H9 (cell line): ENCODE measurements around the gene SLC16A10. TPM values are rescaled to one million over a fixed set of nuclear protein-coding genes. Genes with fewer than 3 reads are reported as not detected.

Experiments used
- DNase-seq: peaks from one replicate; pipeline ENCODE4 v3.0.0-alpha.2; 2017
- H2AFZ ChIP-seq: one replicate; pipeline ENCODE4 v1.6.1; 2013; ENCODE audit warnings: mild to moderate bottlenecking, low read length, control low read depth, moderate library complexity
- H2AK5ac ChIP-seq: 2 replicates; pipeline ENCODE4 v1.6.1; 2013; ENCODE audit warnings: low read length, control low read depth, mixed read lengths; ENCODE audit not compliant: insufficient read length
- H2BK120ac ChIP-seq: one replicate; pipeline ENCODE4 v1.6.1; 2013; ENCODE audit warnings: low read depth, mild to moderate bottlenecking, low read length, control low read depth, inconsistent platforms; ENCODE audit not compliant: poor library complexity, severe bottlenecking
- H2BK12ac ChIP-seq: 2 replicates; pipeline ENCODE4 v1.6.1; 2013; ENCODE audit warnings: low read length, control low read depth, mixed read lengths, low read depth; ENCODE audit not compliant: insufficient read length
- H2BK15ac ChIP-seq: 2 replicates; pipeline ENCODE4 v1.6.1; 2013; ENCODE audit warnings: low read depth, low read length, control low read depth
- H2BK20ac ChIP-seq: one replicate; pipeline ENCODE4 v1.6.1; 2013; ENCODE audit warnings: low read depth, mild to moderate bottlenecking, low read length, control low read depth, inconsistent platforms; ENCODE audit not compliant: poor library complexity, severe bottlenecking
- H2BK5ac ChIP-seq: 2 replicates; pipeline ENCODE4 v1.6.1; 2013; ENCODE audit warnings: low read length, control low read depth, mixed read lengths; ENCODE audit not compliant: insufficient read length
- H3K14ac ChIP-seq: 2 replicates; pipeline ENCODE4 v1.6.1; 2013; ENCODE audit warnings: low read length, control low read depth; ENCODE audit not compliant: insufficient read depth
- H3K18ac ChIP-seq: 2 replicates; pipeline ENCODE4 v1.6.1; 2013; ENCODE audit warnings: low read depth, mild to moderate bottlenecking, mixed read lengths, low read length, control low read depth; ENCODE audit not compliant: insufficient read length
- H3K23ac ChIP-seq: 2 replicates; pipeline ENCODE4 v1.6.1; 2013; ENCODE audit warnings: low read length, control low read depth, mixed read lengths, low read depth; ENCODE audit not compliant: insufficient read length
- H3K23me2 ChIP-seq: 2 replicates; pipeline ENCODE4 v1.6.1; 2013; ENCODE audit warnings: low read depth, mild to moderate bottlenecking, mixed read lengths, low read length, control low read depth; ENCODE audit not compliant: insufficient read length, poor library complexity, severe bottlenecking
- H3K27ac ChIP-seq: 2 replicates; pipeline ENCODE4 v1.5.1; 2013; ENCODE audit warnings: low read length, control low read depth, mixed read lengths, low read depth; ENCODE audit not compliant: insufficient read length
- H3K27me3 ChIP-seq: 2 replicates; pipeline ENCODE4 v1.6.1; 2013; ENCODE audit warnings: low read length, control low read depth, inconsistent platforms; ENCODE audit not compliant: insufficient read depth
- H3K4ac ChIP-seq: 2 replicates; pipeline ENCODE4 v1.6.1; 2013; ENCODE audit warnings: low read depth, mild to moderate bottlenecking, control low read depth, inconsistent platforms, low read length, moderate library complexity
- H3K4me1 ChIP-seq: 2 replicates; pipeline ENCODE4 v1.6.1; 2013; ENCODE audit warnings: low read length, control low read depth, inconsistent platforms; ENCODE audit not compliant: insufficient read depth
- H3K4me2 ChIP-seq: 2 replicates; pipeline ENCODE4 v1.6.1; 2013; ENCODE audit warnings: low read length, control low read depth, mixed read lengths; ENCODE audit not compliant: insufficient read length, insufficient read depth
- H3K56ac ChIP-seq: 2 replicates; pipeline ENCODE4 v1.6.1; 2013; ENCODE audit warnings: low read depth, mild to moderate bottlenecking, mixed read lengths, low read length, control low read depth; ENCODE audit not compliant: insufficient read length
- H3K79me1 ChIP-seq: 2 replicates; pipeline ENCODE4 v1.6.1; 2013; ENCODE audit warnings: low read depth, mild to moderate bottlenecking, moderate library complexity, low read length, control low read depth, inconsistent platforms; ENCODE audit not compliant: insufficient read depth, poor library complexity, severe bottlenecking
- H3K79me2 ChIP-seq: 2 replicates; pipeline ENCODE4 v1.6.1; 2013; ENCODE audit warnings: low read length, control low read depth, inconsistent platforms; ENCODE audit not compliant: insufficient read depth
- H3K9ac ChIP-seq: 2 replicates; pipeline ENCODE4 v1.6.1; 2013; ENCODE audit warnings: low read length, control low read depth, mixed read lengths; ENCODE audit not compliant: insufficient read length; ENCODE audit errors: extremely low read depth
- H3K9me3 ChIP-seq: one replicate; pipeline ENCODE4 v1.6.1; 2013; ENCODE audit warnings: low read depth, low read length, inconsistent platforms; ENCODE audit not compliant: control insufficient read depth
- H3T11ph ChIP-seq: one replicate; pipeline ENCODE4 v1.6.1; 2013; ENCODE audit warnings: mild to moderate bottlenecking, low read length, control low read depth, inconsistent platforms
- H4K20me1 ChIP-seq: one replicate; pipeline ENCODE4 v1.6.1; 2013; ENCODE audit not compliant: control insufficient read depth, insufficient read length, insufficient read depth
- H4K5ac ChIP-seq: 2 replicates; pipeline ENCODE4 v1.6.1; 2013; ENCODE audit warnings: low read depth, mild to moderate bottlenecking, mixed read lengths, low read length, control low read depth; ENCODE audit not compliant: insufficient read length
- H4K8ac ChIP-seq: replicated peaks from 2 replicates; pipeline ENCODE4 v1.6.1; 2013; ENCODE audit warnings: low read length, control low read depth, mixed read lengths, low read depth; ENCODE audit not compliant: insufficient read length
- H4K91ac ChIP-seq: 2 replicates; pipeline ENCODE4 v1.6.1; 2013; ENCODE audit warnings: low read depth, mild to moderate bottlenecking, moderate library complexity, mixed read lengths, low read length, control low read depth; ENCODE audit not compliant: insufficient read length
- H3K27ac Mint-ChIP-seq, 3 experiments: 2 replicates in 2 of 3; 3 replicates in 1 of 3; pipeline ENCODE4 v1.8.0; 2020 to 2021; ENCODE audit warnings: mixed read lengths in 3 of 3, mild to moderate bottlenecking in 1 of 3, moderate library complexity in 1 of 3
- H3K27me3 Mint-ChIP-seq: 2 replicates; pipeline ENCODE4 v1.8.0; 2021; ENCODE audit warnings: low read depth, mild to moderate bottlenecking, moderate library complexity, mixed read lengths
- H3K36me3 Mint-ChIP-seq, 3 experiments: 2 replicates in 2 of 3; 3 replicates in 1 of 3; pipeline ENCODE4 v1.8.0; 2020 to 2021; ENCODE audit warnings: low read depth in 3 of 3, mixed read lengths in 3 of 3; ENCODE audit not compliant: insufficient read depth in 1 of 3
- H3K4me1 Mint-ChIP-seq, 2 experiments: 2 replicates each; pipeline ENCODE4 v1.8.0; 2020; ENCODE audit warnings: mixed read lengths in 2 of 2
- H3K4me3 Mint-ChIP-seq, 2 experiments: 2 replicates in 1 of 2; 3 replicates in 1 of 2; pipeline ENCODE4 v1.8.0; 2020 to 2021; ENCODE audit warnings: mild to moderate bottlenecking in 2 of 2, mixed read lengths in 2 of 2, moderate library complexity in 1 of 2
- H3K9me3 Mint-ChIP-seq, 2 experiments: 2 replicates in 1 of 2; 3 replicates in 1 of 2; pipeline ENCODE4 v1.8.0; 2020; ENCODE audit warnings: mild to moderate bottlenecking in 2 of 2, mixed read lengths in 2 of 2, moderate library complexity in 1 of 2
- WGBS: extraction: QIAGEN DNeasy Blood & Tissue Kit; methylation state at CpG from one replicate; pipeline ENCODE4 v1.1.7; 2013; ENCODE audit warnings: missing lambda C conversion rate, low lambda C conversion rate, mixed read lengths; ENCODE audit not compliant: insufficient read length; ENCODE audit errors: extremely low coverage; 5-methylcytosine and 5-hydroxymethylcytosine counted together
- total RNA-seq: library from RNA; stranded (reverse); gene quantifications from 2 replicates; pipeline ENCODE4 v1.2.1, GENCODE V29; 2021
- TF ChIP-seq, protein P1 (sequence below): fragments of 200-600 bp; sonication (generic); conservative IDR thresholded peaks from 3 replicates; pipeline ENCODE4 v1.8.0; 2021; ENCODE audit warnings: antibody characterized with exemption, mild to moderate bottlenecking

The SLC16A10 gene
- total RNA-seq, 1 experiment from 2014 or later = 11.4 TPM

DNA sequence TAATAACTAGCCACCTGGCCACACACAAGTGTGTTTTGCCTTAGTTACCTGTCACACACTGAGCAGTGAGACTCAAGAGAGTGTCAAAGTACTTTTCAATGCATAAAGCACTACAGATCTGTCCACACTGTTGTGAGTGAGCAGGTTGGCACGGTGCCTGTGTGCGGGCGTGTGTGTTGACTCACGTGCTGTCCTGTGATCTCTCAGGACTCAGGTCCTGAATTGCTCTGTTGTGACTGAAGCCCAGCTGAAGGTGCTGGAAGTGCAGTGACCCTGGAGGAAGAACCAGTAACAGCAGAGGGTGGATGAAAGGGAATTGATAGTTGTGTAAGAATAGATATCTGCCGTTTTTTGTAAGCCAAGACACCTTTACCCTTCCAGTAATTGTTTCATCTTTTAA lies 18.3 kb downstream of the SLC16A10 start:
- H2BK12ac ChIP-seq = no peak overlapping the region
- no peak overlapping the region for H3K9ac ChIP-seq
- H2BK5ac ChIP-seq = no peak overlapping the region
- H3K27ac ChIP-seq = no peak overlapping the region
- no peak overlapping the region for H3K23ac ChIP-seq
- H4K5ac ChIP-seq = no peak overlapping the region
- no peaks in the 10 kb centered on the region for H3K27me3 Mint-ChIP-seq
- H3K9me3 ChIP-seq = peaks cover 5% of the 10 kb centered on the region
- peaks cover 7 to 15% (median 10%) of the 10 kb centered on the region in 3 experiments; a peak in 6 of 7 replicates for H3K36me3 Mint-ChIP-seq
- no peak overlapping the region for H3K56ac ChIP-seq
- H3K4me1 ChIP-seq = no peaks in the 10 kb centered on the region; the same call in 1 of the 2 replicates
- H3K4me2 ChIP-seq = no peak overlapping the region
- no peak overlapping the region for H3T11ph ChIP-seq
- H4K8ac ChIP-seq = no peak overlapping the region
- no peak overlapping the region for H2AK5ac ChIP-seq
- H3K27ac Mint-ChIP-seq = no peak overlapping the region
- H3K4me3 Mint-ChIP-seq = no peak overlapping the region
- no peak overlapping the region for H2BK20ac ChIP-seq
- H2BK15ac ChIP-seq = no peak overlapping the region
- no peak for DNase-seq
- peaks cover 10 to 11% of the 10 kb centered on the region in 2 experiments for H3K9me3 Mint-ChIP-seq
- TF ChIP-seq, protein P1, sequence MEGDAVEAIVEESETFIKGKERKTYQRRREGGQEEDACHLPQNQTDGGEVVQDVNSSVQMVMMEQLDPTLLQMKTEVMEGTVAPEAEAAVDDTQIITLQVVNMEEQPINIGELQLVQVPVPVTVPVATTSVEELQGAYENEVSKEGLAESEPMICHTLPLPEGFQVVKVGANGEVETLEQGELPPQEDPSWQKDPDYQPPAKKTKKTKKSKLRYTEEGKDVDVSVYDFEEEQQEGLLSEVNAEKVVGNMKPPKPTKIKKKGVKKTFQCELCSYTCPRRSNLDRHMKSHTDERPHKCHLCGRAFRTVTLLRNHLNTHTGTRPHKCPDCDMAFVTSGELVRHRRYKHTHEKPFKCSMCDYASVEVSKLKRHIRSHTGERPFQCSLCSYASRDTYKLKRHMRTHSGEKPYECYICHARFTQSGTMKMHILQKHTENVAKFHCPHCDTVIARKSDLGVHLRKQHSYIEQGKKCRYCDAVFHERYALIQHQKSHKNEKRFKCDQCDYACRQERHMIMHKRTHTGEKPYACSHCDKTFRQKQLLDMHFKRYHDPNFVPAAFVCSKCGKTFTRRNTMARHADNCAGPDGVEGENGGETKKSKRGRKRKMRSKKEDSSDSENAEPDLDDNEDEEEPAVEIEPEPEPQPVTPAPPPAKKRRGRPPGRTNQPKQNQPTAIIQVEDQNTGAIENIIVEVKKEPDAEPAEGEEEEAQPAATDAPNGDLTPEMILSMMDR = 0 out of 3 replicates have a peak, but pooled peaks have one; percentile 11
- H3K14ac ChIP-seq = no peak overlapping the region
- no peak overlapping the region for H3K4ac ChIP-seq
- H4K20me1 ChIP-seq = no peaks in the 10 kb centered on the region
- H2AFZ ChIP-seq = no peak overlapping the region
- no peaks in the 10 kb centered on the region for H3K23me2 ChIP-seq
- no peak overlapping the region for H4K91ac ChIP-seq
- H3K79me1 ChIP-seq = no peaks in the 10 kb centered on the region
- no CpG with 5 or more reads among the region's 5 CpGs for WGBS
- no peaks in the 10 kb centered on the region for H3K27me3 ChIP-seq
- H3K4me1 Mint-ChIP-seq = 0 out of 4 replicates have a peak, but pooled peaks cover 0 to 3% of the 10 kb centered on the region in 2 experiments
- no peak overlapping the region for H3K18ac ChIP-seq
- H3K79me2 ChIP-seq = no peaks in the 10 kb centered on the region
- H2BK120ac ChIP-seq = no peak overlapping the region
